ENCODE measurements around the gene DUSP22. TPM values are rescaled to one million over a fixed set of nuclear protein-coding genes. Genes with fewer than 3 reads are reported as not detected.

Gene DUSP22
- total RNA-seq, 6 donors from 2014 or later = 49.9 to 108 (median 63.8) TPM

GRCh38 chr6:308768-309167, 16.5 kb downstream of the DUSP22 start:
- TF ChIP-seq POLR2AphosphoS5 (IDR thresholded peaks at IDR 0.05) (no peak), EP300 (IDR thresholded peaks at IDR 0.05) (no peak), CTCF (IDR thresholded peaks at IDR 0.05) (no peak), POLR2A (IDR thresholded peaks at IDR 0.05) (no peak)
- H3K27me3 ChIP-seq = no peaks in the 10 kb centered on the region
- no peak overlapping the region for H3K4me3 ChIP-seq
- DNase-seq (peak; percentile 17 to 46), ATAC-seq (ENCODE audit: low FRiP score in 2 of 2) (no peak)
- H3K36me3 ChIP-seq = peaks cover 0 to 4% (median 0%) of the 10 kb centered on the region in 4 donors
- H3K27ac ChIP-seq = no peak overlapping the region
- H3K9me3 ChIP-seq = no peaks in the 10 kb centered on the region
- H3K4me1 ChIP-seq = peaks cover 18 to 28% (median 28%) of the 10 kb centered on the region in 4 donors
- 81% methylated on average over 8 of the region's 8 CpGs for WGBS, 2 donors

DNA sequence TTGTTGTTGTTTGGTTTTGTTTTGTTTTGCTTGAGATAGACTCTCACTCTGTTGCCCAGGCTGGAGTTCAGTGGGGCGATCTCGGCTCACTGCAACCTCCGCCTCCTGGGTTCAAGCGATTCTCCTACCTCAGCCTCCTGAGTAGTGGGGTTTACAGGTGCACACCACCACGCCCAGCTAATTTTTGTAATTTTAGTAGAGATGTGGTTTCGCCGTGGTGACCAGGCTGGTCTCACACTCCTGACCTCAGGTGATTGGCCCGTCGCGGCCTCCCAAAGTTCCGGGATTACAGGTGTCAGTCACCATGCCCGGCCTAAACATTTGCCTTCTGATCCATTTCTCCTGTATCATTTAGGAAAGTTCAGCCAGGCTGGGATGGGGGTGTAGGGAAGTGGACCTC, 17.7 kb downstream of the DUSP22 start:
- Histone ChIP-seq H3K9me3 (no peaks in the 10 kb centered on the region), H3K27me3 (no peaks in the 10 kb centered on the region), H3K27ac (no peak overlapping the region), H3K4me3 (no peak overlapping the region), H3K36me3 (peaks cover 0 to 3% (median 0%) of the 10 kb centered on the region in 4 donors), H3K4me1 (peaks cover 18 to 30% (median 28%) of the 10 kb centered on the region in 4 donors)
- WGBS, 2 donors = 94% methylated on average over 12 of the region's 12 CpGs
- no peak for ATAC-seq (ENCODE audit: low FRiP score in 2 of 2)
- TF ChIP-seq EP300 (IDR thresholded peaks at IDR 0.05) (no peak), POLR2AphosphoS5 (IDR thresholded peaks at IDR 0.05) (no peak), CTCF (IDR thresholded peaks at IDR 0.05) (no peak), POLR2A (IDR thresholded peaks at IDR 0.05) (no peak)
- peak; percentile 21 to 38 for DNase-seq

DNA sequence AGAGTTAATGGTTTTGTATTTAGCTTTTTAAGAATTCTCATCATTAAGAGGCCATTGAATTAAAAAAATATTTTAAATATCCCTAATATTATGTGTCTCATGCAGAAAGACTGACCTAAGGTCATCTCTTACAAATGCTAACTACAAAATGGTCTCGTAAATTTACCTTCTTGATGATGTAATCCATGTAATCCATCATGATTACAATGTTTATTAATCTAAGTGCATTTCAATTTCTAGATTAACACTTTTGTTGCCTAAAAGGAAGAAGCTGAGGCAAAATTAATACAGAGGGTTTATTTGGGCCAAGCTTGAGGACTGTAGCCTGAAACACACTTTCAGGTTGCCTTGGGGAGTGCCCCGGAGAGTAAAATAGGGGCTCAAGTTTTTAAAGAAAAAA, 18.4 kb downstream of the DUSP22 start:
- DNase-seq (no peak), ATAC-seq (ENCODE audit: low FRiP score in 2 of 2) (no peak)
- Histone ChIP-seq H3K36me3 (no peaks in the 10 kb centered on the region), H3K27ac (no peak overlapping the region), H3K27me3 (no peaks in the 10 kb centered on the region), H3K4me1 (peaks cover 18 to 30% (median 28%) of the 10 kb centered on the region in 4 donors), H3K9me3 (no peaks in the 10 kb centered on the region), H3K4me3 (no peak overlapping the region)
- WGBS, 2 donors = 73 to 76% methylated on average over 2 of the region's 2 CpGs
- TF ChIP-seq POLR2AphosphoS5 (IDR thresholded peaks at IDR 0.05) = no peak
- no peak for TF ChIP-seq EP300 (IDR thresholded peaks at IDR 0.05)
- no peak for TF ChIP-seq POLR2A (IDR thresholded peaks at IDR 0.05)
- no peak for TF ChIP-seq CTCF (IDR thresholded peaks at IDR 0.05)

DNA sequence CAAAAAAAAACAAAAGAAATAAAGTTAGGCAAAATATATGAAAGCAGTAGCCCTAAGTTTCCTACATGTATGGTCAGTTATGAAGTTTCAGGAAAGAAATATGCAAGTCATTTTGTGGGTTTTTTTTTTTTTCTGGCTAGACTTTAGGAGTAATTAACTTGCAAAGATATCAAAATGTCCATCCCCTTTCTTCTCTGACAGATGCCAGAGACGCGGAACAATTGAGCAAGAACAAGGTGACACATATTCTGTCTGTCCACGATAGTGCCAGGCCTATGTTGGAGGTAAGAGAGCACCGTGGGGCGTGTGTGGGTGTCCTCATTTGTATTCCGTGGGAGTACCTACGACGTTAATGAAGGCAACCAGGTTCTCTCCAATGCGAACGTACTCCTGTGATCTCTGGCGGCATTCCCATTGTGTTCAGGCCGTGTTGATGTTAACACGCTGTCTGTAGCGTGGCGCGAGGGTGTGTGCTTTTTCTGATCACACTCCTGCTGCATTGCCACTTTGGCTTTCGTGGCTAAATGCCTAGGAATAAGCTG, 19.5 kb downstream of the DUSP22 start:
- no peaks in the 10 kb centered on the region for H3K27me3 ChIP-seq
- WGBS, 2 donors = 72 to 75% methylated on average over 17 of the region's 17 CpGs
- H3K27ac ChIP-seq = peak overlapping the region in 2 of 4 donors; percentile 4 to 23
- TF ChIP-seq POLR2A (IDR thresholded peaks at IDR 0.05) = no peak
- no peak for TF ChIP-seq EP300 (IDR thresholded peaks at IDR 0.05)
- TF ChIP-seq CTCF (IDR thresholded peaks at IDR 0.05) = no peak
- no peak for TF ChIP-seq POLR2AphosphoS5 (IDR thresholded peaks at IDR 0.05)
- ATAC-seq (ENCODE audit: low FRiP score in 2 of 2) = no peak
- no peak overlapping the region for H3K4me3 ChIP-seq
- peaks cover 12 to 29% (median 23%) of the 10 kb centered on the region in 4 donors for H3K4me1 ChIP-seq
- DNase-seq = peak in 1 of 2 donors; percentile 21
- no peaks in the 10 kb centered on the region for H3K9me3 ChIP-seq
- peaks cover 0 to 3% (median 0%) of the 10 kb centered on the region in 4 donors for H3K36me3 ChIP-seq

- Histone ChIP-seq H3K4me3 (no peak overlapping the region), H3K9me3 (no peaks in the 10 kb centered on the region), H3K27me3 (no peaks in the 10 kb centered on the region), H3K36me3 (peaks cover 0 to 3% (median 0%) of the 10 kb centered on the region in 4 donors), H3K4me1 (peaks cover 11 to 23% (median 17%) of the 10 kb centered on the region in 4 donors), H3K27ac (peak overlapping the region in 1 of 4 donors; percentile 16)
- WGBS, 2 donors = 45 to 64% methylated on average over 2 of the region's 2 CpGs
- peak in 1 of 2 donors; percentile 55 for DNase-seq
- TF ChIP-seq CTCF (IDR thresholded peaks at IDR 0.05) (no peak), POLR2A (IDR thresholded peaks at IDR 0.05) (no peak), POLR2AphosphoS5 (IDR thresholded peaks at IDR 0.05) (no peak), EP300 (IDR thresholded peaks at IDR 0.05) (no peak)
- ATAC-seq (ENCODE audit: low FRiP score in 2 of 2) = peak; percentile 15 to 25
Observed at GRCh38 chr6:313087-313486, 20.8 kb downstream of the DUSP22 start.

Data from upper lobe of left lung (tissue), 6 donors.